NCI-H2107 treated with DMSO at 0.1 percent for 48 hours (cell line): ENCODE data around the gene DYNC2H1.
"Not testable (repeated sequence)": the region's sequence is repeated elsewhere in the genome, so short reads cannot be mapped to it uniquely, and the experiment has no call there.

ENCODE experiments used
- DNase-seq: peaks from one replicate; lab custom pipeline; 2025; ENCODE audit not compliant: unreplicated experiment; lab: John Stamatoyannopoulos, UW

The DYNC2H1 gene

GRCh38 chr11:103358251-103358650, 249.0 kb downstream of the DYNC2H1 start:
- DNase-seq, result no peak

- no peak for DNase-seq
Measured at GRCh38 chr11:103359216-103359615, 250.0 kb downstream of the DYNC2H1 start.

- no peak for DNase-seq
Measured at GRCh38 chr11:103364687-103365086, 255.5 kb downstream of the DYNC2H1 start.

GRCh38 chr11:103367650-103368049, 258.4 kb downstream of the DYNC2H1 start:
- no peak for DNase-seq

- DNase-seq, result no peak
Measured at GRCh38 chr11:103368145-103368544, 258.9 kb downstream of the DYNC2H1 start.

- DNase-seq, result no peak
Measured at GRCh38 chr11:103370076-103370475, 260.9 kb downstream of the DYNC2H1 start.

- DNase-seq, result no peak
Measured at GRCh38 chr11:103372906-103373305, 263.7 kb downstream of the DYNC2H1 start.

- DNase-seq, result not testable (repeated sequence)
Measured at GRCh38 chr11:103374227-103374626, 265.0 kb downstream of the DYNC2H1 start.

GRCh38 chr11:103378931-103379330, 269.7 kb downstream of the DYNC2H1 start:
- no peak for DNase-seq

GRCh38 chr11:103380031-103380430, 270.8 kb downstream of the DYNC2H1 start:
- DNase-seq, result no peak

GRCh38 chr11:103384652-103385051, 275.4 kb downstream of the DYNC2H1 start:
- no peak for DNase-seq

GRCh38 chr11:103395612-103396011, 286.4 kb downstream of the DYNC2H1 start:
- DNase-seq, result no peak

- no peak for DNase-seq
Measured at GRCh38 chr11:103396237-103396636, 287.0 kb downstream of the DYNC2H1 start.

- no peak for DNase-seq
Measured at GRCh38 chr11:103397369-103397768, 288.1 kb downstream of the DYNC2H1 start.

GRCh38 chr11:103398829-103399228, 289.6 kb downstream of the DYNC2H1 start:
- DNase-seq, result no peak

GRCh38 chr11:103406357-103406756, 297.1 kb downstream of the DYNC2H1 start:
- no peak for DNase-seq

GRCh38 chr11:103407641-103408040, 298.4 kb downstream of the DYNC2H1 start:
- no peak for DNase-seq

- no peak for DNase-seq
Measured at GRCh38 chr11:103413266-103413888, 304.2 kb downstream of the DYNC2H1 start.

- DNase-seq, result no peak
Measured at GRCh38 chr11:103418014-103418413, 308.8 kb downstream of the DYNC2H1 start.

- DNase-seq, result no peak
Measured at GRCh38 chr11:103420593-103420992, 311.4 kb downstream of the DYNC2H1 start.

GRCh38 chr11:103433386-103434072, 324.3 kb downstream of the DYNC2H1 start:
- no peak for DNase-seq

- DNase-seq, result no peak
Measured at GRCh38 chr11:103434073-103434411, 324.8 kb downstream of the DYNC2H1 start.
